ENCODE measurements around the gene ZNF620.

- no peak for TF ChIP-seq CTCF (IDR thresholded peaks at IDR 0.05; ENCODE audit: low read depth, low read length, poor library complexity, severe bottlenecking)
- TF ChIP-seq EZH2phosphoT487 (IDR thresholded peaks at IDR 0.05; ENCODE audit: borderline replicate concordance, low read length) = no peak
These were observed 44.3 kb downstream of the ZNF620 start for GRCh38 chr3:40550167-40550566.

Measured in DOHH2 (cell line).